MM.1S (cell line): ENCODE measurements around the gene CD48.

Experiments used
- EZH2 ChIP-seq: fragments of 300-600 bp; sonication (generic); optimal IDR thresholded peaks from 2 replicates; pipeline ENCODE3; 2017; ENCODE audit warnings: low read depth, mild to moderate bottlenecking, antibody characterized with exemption, low read length, mixed read lengths
- TF ChIP-seq, protein P1 (sequence below): fragments of 300-600 bp; sonication (generic); IDR thresholded peaks from 2 replicates; pipeline ENCODE4 v1.5.1; 2016; ENCODE audit warnings: antibody characterized with exemption, low read length, mixed read lengths

DNA sequence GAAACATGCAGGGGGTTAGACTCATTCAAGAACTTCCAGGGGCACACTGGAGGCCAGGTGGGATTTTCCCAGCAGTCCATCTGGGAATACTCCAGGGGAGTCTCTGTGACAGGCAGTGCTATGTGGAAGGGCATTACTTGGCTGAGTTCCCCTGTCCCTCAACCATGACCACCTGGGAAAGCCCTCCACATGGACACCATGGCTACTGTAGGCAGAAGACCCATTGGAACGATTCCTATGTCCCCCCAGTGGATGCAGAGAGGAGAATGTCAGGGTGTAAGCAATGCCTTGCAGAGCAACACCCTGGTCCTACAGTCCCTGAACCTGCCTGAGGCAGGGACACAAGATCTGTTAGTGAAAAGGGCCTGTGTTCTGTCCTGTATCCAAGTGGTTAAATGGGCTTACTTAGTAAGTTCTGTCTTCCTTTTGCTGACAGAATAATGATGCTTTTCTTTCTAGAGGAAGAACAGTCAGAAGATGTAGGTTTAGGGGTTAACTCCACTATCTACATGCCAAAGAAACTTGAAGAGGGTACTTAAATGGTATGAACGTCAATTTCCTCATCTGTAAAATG lies 78.2 kb downstream of the CD48 start:
- TF ChIP-seq, protein P1, sequence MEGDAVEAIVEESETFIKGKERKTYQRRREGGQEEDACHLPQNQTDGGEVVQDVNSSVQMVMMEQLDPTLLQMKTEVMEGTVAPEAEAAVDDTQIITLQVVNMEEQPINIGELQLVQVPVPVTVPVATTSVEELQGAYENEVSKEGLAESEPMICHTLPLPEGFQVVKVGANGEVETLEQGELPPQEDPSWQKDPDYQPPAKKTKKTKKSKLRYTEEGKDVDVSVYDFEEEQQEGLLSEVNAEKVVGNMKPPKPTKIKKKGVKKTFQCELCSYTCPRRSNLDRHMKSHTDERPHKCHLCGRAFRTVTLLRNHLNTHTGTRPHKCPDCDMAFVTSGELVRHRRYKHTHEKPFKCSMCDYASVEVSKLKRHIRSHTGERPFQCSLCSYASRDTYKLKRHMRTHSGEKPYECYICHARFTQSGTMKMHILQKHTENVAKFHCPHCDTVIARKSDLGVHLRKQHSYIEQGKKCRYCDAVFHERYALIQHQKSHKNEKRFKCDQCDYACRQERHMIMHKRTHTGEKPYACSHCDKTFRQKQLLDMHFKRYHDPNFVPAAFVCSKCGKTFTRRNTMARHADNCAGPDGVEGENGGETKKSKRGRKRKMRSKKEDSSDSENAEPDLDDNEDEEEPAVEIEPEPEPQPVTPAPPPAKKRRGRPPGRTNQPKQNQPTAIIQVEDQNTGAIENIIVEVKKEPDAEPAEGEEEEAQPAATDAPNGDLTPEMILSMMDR: no peak
- no peak for TF ChIP-seq EZH2
